Stimulated activated CD8-positive, alpha-beta memory T cell treated with anti-CD3 and anti-CD28 coated beads, Interleukin-2, amount 100 ng/mL, for 48 hours (primary cell): Measurements from ENCODE around the gene GLOD4.
"Not testable (repeated sequence)": the region's sequence is repeated elsewhere in the genome, so short reads cannot be mapped to it uniquely, and the experiment has no call there.

Experiments used
- DNase-seq, 2 donors: peaks; one replicate each; pipeline ENCODE4 v3.0.0-alpha.2; 2020; ENCODE audit warnings: low read depth in 2 of 2

The GLOD4 gene

GRCh38 chr17:773467-774312 is 8.4 kb downstream of the GLOD4 start:
- DNase-seq = peak in 1 of 2 donors; percentile 7

- no peak for DNase-seq
Measured at GRCh38 chr17:773016-773415, 9.1 kb downstream of the GLOD4 start.

GRCh38 chr17:767076-767475 is 15.0 kb downstream of the GLOD4 start:
- no peak for DNase-seq

- no peak for DNase-seq
Measured at GRCh38 chr17:760371-760770, 21.7 kb downstream of the GLOD4 start.

- DNase-seq = no peak
Measured at GRCh38 chr17:759964-760363, 22.1 kb downstream of the GLOD4 start.

GRCh38 chr17:756010-756567 is 26.0 kb downstream of the GLOD4 start:
- DNase-seq = not testable (repeated sequence)

GRCh38 chr17:755319-755961 is 26.6 kb downstream of the GLOD4 start:
- DNase-seq = not testable (repeated sequence)

GRCh38 chr17:753418-753817 is 28.7 kb downstream of the GLOD4 start:
- no peak for DNase-seq

- DNase-seq = no peak
Measured at GRCh38 chr17:752620-753219, 29.4 kb downstream of the GLOD4 start.

- DNase-seq = peak; percentile 97
Measured at GRCh38 chr17:752002-752619, 30.0 kb downstream of the GLOD4 start, which contains the start of gene GEMIN4. TSS of gene GEMIN4 (minus strand) at chr17:752264. CDS start at chr17:752142, 122 bp downstream.

- DNase-seq = peak; percentile 25 to 29
Measured at GRCh38 chr17:751269-752001, 30.6 kb downstream of the GLOD4 start.

GRCh38 chr17:750431-751037 is 31.5 kb downstream of the GLOD4 start:
- no peak for DNase-seq

GRCh38 chr17:749359-749758 is 32.7 kb downstream of the GLOD4 start:
- not testable (repeated sequence) for DNase-seq

GRCh38 chr17:748604-749003 is 33.5 kb downstream of the GLOD4 start:
- DNase-seq = not testable (repeated sequence)

GRCh38 chr17:746783-747629 is 35.1 kb downstream of the GLOD4 start:
- DNase-seq = no peak

- no peak for DNase-seq
Measured at GRCh38 chr17:746181-746580, 35.9 kb downstream of the GLOD4 start.

- no peak for DNase-seq
Measured at GRCh38 chr17:745406-745805, 36.7 kb downstream of the GLOD4 start.

GRCh38 chr17:744937-745336 is 37.1 kb downstream of the GLOD4 start:
- no peak for DNase-seq

GRCh38 chr17:743139-743538 is 38.9 kb downstream of the GLOD4 start:
- DNase-seq = no peak
